ENCODE measurements around the gene RBP5.

RBP5 gene

GRCh38 chr12:7128681-7129286, at the start of gene RBP5:
TSS of gene RBP5 (minus strand) at chr12:7128889. CDS start at chr12:7128775, 114 bp downstream.
- no peak for DNase-seq

- DNase-seq: no peak
Measured at GRCh38 chr12:7178481-7178880, 49.8 kb upstream of the RBP5 start.

GRCh38 chr12:7176595-7176994, 47.9 kb upstream of the RBP5 start:
- DNase-seq: no peak

- no peak for DNase-seq
Measured at GRCh38 chr12:7175493-7175892, 46.8 kb upstream of the RBP5 start.

GRCh38 chr12:7171854-7172253, 43.2 kb upstream of the RBP5 start:
- DNase-seq: no peak

- DNase-seq: no peak
Measured at GRCh38 chr12:7169951-7170350, 41.3 kb upstream of the RBP5 start.

GRCh38 chr12:7162691-7163114, 34.0 kb upstream of the RBP5 start:
- peak; percentile 13 for DNase-seq

GRCh38 chr12:7161811-7162210, 33.1 kb upstream of the RBP5 start:
- DNase-seq: no peak

GRCh38 chr12:7161327-7161726, 32.6 kb upstream of the RBP5 start:
- no peak for DNase-seq

- DNase-seq: no peak
Measured at GRCh38 chr12:7160183-7160582, 31.5 kb upstream of the RBP5 start.

GRCh38 chr12:7158781-7159609, 30.3 kb upstream of the RBP5 start:
- DNase-seq: no peak

GRCh38 chr12:7157391-7157790, 28.7 kb upstream of the RBP5 start:
- DNase-seq: no peak

GRCh38 chr12:7156259-7157197, 27.8 kb upstream of the RBP5 start:
- DNase-seq: no peak

- DNase-seq: no peak
Measured at GRCh38 chr12:7155471-7156034, 26.9 kb upstream of the RBP5 start.

- DNase-seq: no peak
Measured at GRCh38 chr12:7154901-7155470, 26.3 kb upstream of the RBP5 start.

- DNase-seq: no peak
Measured at GRCh38 chr12:7154042-7154441, 25.4 kb upstream of the RBP5 start.

- DNase-seq: no peak
Measured at GRCh38 chr12:7152818-7153217, 24.1 kb upstream of the RBP5 start.

GRCh38 chr12:7151532-7151931, 22.8 kb upstream of the RBP5 start:
- no peak for DNase-seq

- DNase-seq: no peak
Measured at GRCh38 chr12:7150841-7151240, 22.2 kb upstream of the RBP5 start.

- DNase-seq: no peak
Measured at GRCh38 chr12:7150356-7150755, 21.7 kb upstream of the RBP5 start.

GRCh38 chr12:7146906-7147305, 18.2 kb upstream of the RBP5 start:
- DNase-seq: no peak

- no peak for DNase-seq
Measured at GRCh38 chr12:7146228-7146627, 17.5 kb upstream of the RBP5 start.

GRCh38 chr12:7145671-7146070, 17.0 kb upstream of the RBP5 start:
- DNase-seq: peak; percentile 33
